GM12872 (cell line): ENCODE measurements around the gene PAOX.

ENCODE experiments used
- TF ChIP-seq, protein P1 (sequence below): IDR thresholded peaks from 3 replicates; pipeline ENCODE4 v1.5.1; 2011; ENCODE audit warnings: low read depth, mild to moderate bottlenecking, low read length, moderate library complexity; ENCODE audit not compliant: insufficient read depth

Gene PAOX

GRCh38 chr10:133344236-133344635, 34.8 kb upstream of the PAOX start:
- TF ChIP-seq, protein P1, sequence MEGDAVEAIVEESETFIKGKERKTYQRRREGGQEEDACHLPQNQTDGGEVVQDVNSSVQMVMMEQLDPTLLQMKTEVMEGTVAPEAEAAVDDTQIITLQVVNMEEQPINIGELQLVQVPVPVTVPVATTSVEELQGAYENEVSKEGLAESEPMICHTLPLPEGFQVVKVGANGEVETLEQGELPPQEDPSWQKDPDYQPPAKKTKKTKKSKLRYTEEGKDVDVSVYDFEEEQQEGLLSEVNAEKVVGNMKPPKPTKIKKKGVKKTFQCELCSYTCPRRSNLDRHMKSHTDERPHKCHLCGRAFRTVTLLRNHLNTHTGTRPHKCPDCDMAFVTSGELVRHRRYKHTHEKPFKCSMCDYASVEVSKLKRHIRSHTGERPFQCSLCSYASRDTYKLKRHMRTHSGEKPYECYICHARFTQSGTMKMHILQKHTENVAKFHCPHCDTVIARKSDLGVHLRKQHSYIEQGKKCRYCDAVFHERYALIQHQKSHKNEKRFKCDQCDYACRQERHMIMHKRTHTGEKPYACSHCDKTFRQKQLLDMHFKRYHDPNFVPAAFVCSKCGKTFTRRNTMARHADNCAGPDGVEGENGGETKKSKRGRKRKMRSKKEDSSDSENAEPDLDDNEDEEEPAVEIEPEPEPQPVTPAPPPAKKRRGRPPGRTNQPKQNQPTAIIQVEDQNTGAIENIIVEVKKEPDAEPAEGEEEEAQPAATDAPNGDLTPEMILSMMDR = no peak

GRCh38 chr10:133346413-133346812, 32.6 kb upstream of the PAOX start:
- TF ChIP-seq, protein P1 = no peak

- TF ChIP-seq, protein P1 = no peak
Observed at GRCh38 chr10:133347710-133348517, 31.1 kb upstream of the PAOX start.

GRCh38 chr10:133349160-133349568, 29.9 kb upstream of the PAOX start:
- TF ChIP-seq, protein P1 = no peak

GRCh38 chr10:133349577-133350011, 29.5 kb upstream of the PAOX start:
- TF ChIP-seq, protein P1 = no peak

DNA sequence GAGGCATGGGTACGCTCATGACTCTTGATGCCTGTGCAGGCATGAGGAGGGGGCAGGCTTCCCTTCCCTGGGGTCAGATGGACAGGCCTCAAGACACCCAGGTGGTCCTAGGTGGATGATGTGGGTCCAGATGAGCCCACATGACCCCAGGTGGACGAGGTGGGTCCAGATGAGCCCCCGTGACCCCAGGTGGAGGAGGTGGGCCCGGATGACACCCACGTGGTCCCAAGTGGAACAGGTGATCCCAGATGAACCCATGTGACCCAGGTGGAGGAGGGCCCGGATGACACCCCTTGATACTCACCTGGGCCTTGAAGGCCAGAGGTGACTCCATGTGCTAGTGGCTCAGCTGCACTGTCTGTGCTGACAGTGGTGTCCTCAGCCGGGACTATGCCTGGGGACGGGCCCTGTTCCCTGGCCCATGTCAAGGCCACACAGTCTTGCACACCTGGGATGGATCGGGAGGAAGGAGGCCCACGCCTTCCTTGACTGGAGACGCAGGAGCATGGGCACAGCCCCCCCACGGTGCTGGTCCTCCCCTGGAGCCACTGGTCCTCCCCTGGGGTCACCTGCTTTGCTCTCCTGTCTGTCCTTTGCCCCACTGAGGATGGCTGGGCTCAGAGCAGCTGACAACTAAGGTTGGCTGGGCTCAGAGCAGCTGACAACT, 28.6 kb upstream of the PAOX start:
- TF ChIP-seq, protein P1 = no peak

- TF ChIP-seq, protein P1 = no peak
Observed at GRCh38 chr10:133350950-133351329, 28.1 kb upstream of the PAOX start.
